WTC11 (cell line): ENCODE data around the gene TMEM120B.

Experiments used
- ATF1 ChIP-seq: sonication (generic); formaldehyde crosslinking; IDR thresholded peaks from 2 replicates; pipeline ENCODE4 v1.8.1; 2023; ENCODE audit warnings: mild to moderate bottlenecking, moderate library complexity, missing genetic modification reagents
- FOXP1 ChIP-seq: sonication (generic); formaldehyde crosslinking; IDR thresholded peaks from 2 replicates; pipeline ENCODE4 v1.8.0; 2022; ENCODE audit warnings: missing genetic modification reagents, mild to moderate bottlenecking, moderate library complexity, borderline replicate concordance
- GABPB1 ChIP-seq: sonication (generic); formaldehyde crosslinking; IDR thresholded peaks from 2 replicates; pipeline ENCODE4 v1.8.1; 2023; ENCODE audit warnings: mild to moderate bottlenecking, missing genetic modification reagents
- IRF1 ChIP-seq: sonication (generic); formaldehyde crosslinking; IDR thresholded peaks from 2 replicates; pipeline ENCODE4 v1.8.0; 2023; ENCODE audit warnings: missing genetic modification reagents
- MXD4 ChIP-seq: fragments of 250-450 bp; sonication (Bioruptor Pico); IDR thresholded peaks from 2 replicates; pipeline ENCODE4 v1.8.0; 2021; ENCODE audit warnings: mild to moderate bottlenecking, moderate library complexity, borderline replicate concordance
- NR1H2 ChIP-seq: sonication (generic); formaldehyde crosslinking; IDR thresholded peaks from 2 replicates; pipeline ENCODE4 v1.9.0; 2021; ENCODE audit warnings: mild to moderate bottlenecking, moderate library complexity, missing genetic modification reagents
- NR3C1 ChIP-seq: sonication (generic); formaldehyde crosslinking; conservative IDR thresholded peaks from 2 replicates; pipeline ENCODE4 v1.8.1; 2023; ENCODE audit warnings: low read depth, mild to moderate bottlenecking, missing genetic modification reagents
- SMAD3 ChIP-seq: sonication (generic); formaldehyde crosslinking; IDR thresholded peaks from 2 replicates; pipeline ENCODE4 v1.8.0; 2022; ENCODE audit warnings: missing genetic modification reagents, mild to moderate bottlenecking, borderline replicate concordance
- SP1 ChIP-seq: sonication (generic); formaldehyde crosslinking; conservative IDR thresholded peaks from 2 replicates; pipeline ENCODE4 v1.8.1; 2022; ENCODE audit warnings: missing genetic modification reagents
- USF2 ChIP-seq: sonication (generic); formaldehyde crosslinking; IDR thresholded peaks from 2 replicates; pipeline ENCODE4 v1.8.1; 2023; ENCODE audit warnings: mild to moderate bottlenecking, missing genetic modification reagents, moderate library complexity
- TF ChIP-seq, protein P1 (sequence below): sonication (generic); formaldehyde crosslinking; IDR thresholded peaks from 2 replicates; pipeline ENCODE4 v1.8.1; 2022; ENCODE audit warnings: low read depth, missing genetic modification reagents, borderline replicate concordance
- TF ChIP-seq, protein P2 (sequence below): fragments of 200-600 bp; IDR thresholded peaks from 2 replicates; pipeline ENCODE4 v1.8.0; 2022; ENCODE audit warnings: antibody characterized with exemption
- TF ChIP-seq, protein P3 (sequence below): sonication (generic); formaldehyde crosslinking; IDR thresholded peaks from 2 replicates; pipeline ENCODE4 v1.8.0; 2022; ENCODE audit warnings: mild to moderate bottlenecking, missing genetic modification reagents
- TF ChIP-seq, protein P4 (sequence below): sonication (generic); formaldehyde crosslinking; IDR thresholded peaks from 2 replicates; pipeline ENCODE4 v1.8.0; 2023; ENCODE audit warnings: mild to moderate bottlenecking, missing genetic modification reagents

DNA sequence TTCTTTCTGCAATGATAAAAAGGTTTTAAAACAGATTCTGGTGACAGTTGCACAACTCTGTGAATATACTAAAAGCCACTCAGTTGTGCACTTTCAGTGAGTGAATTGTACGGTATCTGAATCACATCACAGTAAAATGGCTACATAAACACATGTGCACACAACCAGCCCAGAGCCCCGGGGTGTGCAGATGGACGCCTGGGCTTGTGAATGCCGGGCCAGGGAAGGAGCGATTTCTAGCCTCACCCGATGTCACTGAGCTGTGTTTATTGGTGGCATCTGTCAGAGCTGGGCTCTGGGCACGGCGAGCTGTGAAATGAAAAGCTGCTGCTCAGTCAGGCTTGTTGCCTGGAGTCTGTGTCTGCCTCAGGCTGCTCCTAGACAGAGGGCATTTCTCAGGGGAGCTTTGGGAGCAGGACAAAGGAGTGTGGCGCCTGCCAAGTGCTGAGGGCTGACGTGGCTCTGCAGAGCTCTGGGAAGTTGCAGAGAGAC lies 55.0 kb downstream of the TMEM120B start:
- TF ChIP-seq, protein P1, sequence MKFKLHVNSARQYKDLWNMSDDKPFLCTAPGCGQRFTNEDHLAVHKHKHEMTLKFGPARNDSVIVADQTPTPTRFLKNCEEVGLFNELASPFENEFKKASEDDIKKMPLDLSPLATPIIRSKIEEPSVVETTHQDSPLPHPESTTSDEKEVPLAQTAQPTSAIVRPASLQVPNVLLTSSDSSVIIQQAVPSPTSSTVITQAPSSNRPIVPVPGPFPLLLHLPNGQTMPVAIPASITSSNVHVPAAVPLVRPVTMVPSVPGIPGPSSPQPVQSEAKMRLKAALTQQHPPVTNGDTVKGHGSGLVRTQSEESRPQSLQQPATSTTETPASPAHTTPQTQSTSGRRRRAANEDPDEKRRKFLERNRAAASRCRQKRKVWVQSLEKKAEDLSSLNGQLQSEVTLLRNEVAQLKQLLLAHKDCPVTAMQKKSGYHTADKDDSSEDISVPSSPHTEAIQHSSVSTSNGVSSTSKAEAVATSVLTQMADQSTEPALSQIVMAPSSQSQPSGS (CRISPR knock-in tag) = no peak
- TF ChIP-seq, protein P2, sequence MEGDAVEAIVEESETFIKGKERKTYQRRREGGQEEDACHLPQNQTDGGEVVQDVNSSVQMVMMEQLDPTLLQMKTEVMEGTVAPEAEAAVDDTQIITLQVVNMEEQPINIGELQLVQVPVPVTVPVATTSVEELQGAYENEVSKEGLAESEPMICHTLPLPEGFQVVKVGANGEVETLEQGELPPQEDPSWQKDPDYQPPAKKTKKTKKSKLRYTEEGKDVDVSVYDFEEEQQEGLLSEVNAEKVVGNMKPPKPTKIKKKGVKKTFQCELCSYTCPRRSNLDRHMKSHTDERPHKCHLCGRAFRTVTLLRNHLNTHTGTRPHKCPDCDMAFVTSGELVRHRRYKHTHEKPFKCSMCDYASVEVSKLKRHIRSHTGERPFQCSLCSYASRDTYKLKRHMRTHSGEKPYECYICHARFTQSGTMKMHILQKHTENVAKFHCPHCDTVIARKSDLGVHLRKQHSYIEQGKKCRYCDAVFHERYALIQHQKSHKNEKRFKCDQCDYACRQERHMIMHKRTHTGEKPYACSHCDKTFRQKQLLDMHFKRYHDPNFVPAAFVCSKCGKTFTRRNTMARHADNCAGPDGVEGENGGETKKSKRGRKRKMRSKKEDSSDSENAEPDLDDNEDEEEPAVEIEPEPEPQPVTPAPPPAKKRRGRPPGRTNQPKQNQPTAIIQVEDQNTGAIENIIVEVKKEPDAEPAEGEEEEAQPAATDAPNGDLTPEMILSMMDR = no peak
- TF ChIP-seq NR3C1 (CRISPR knock-in tag) (no peak), FOXP1 (CRISPR knock-in tag) (no peak), USF2 (CRISPR knock-in tag) (no peak), GABPB1 (CRISPR knock-in tag) (no peak), SP1 (CRISPR knock-in tag) (no peak), IRF1 (no peak), ATF1 (no peak), NR1H2 (CRISPR knock-in tag) (no peak), MXD4 (no peak), SMAD3 (CRISPR knock-in tag) (no peak)
- TF ChIP-seq, protein P3, sequence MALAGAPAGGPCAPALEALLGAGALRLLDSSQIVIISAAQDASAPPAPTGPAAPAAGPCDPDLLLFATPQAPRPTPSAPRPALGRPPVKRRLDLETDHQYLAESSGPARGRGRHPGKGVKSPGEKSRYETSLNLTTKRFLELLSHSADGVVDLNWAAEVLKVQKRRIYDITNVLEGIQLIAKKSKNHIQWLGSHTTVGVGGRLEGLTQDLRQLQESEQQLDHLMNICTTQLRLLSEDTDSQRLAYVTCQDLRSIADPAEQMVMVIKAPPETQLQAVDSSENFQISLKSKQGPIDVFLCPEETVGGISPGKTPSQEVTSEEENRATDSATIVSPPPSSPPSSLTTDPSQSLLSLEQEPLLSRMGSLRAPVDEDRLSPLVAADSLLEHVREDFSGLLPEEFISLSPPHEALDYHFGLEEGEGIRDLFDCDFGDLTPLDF (CRISPR knock-in tag) = no peak
- TF ChIP-seq, protein P4, sequence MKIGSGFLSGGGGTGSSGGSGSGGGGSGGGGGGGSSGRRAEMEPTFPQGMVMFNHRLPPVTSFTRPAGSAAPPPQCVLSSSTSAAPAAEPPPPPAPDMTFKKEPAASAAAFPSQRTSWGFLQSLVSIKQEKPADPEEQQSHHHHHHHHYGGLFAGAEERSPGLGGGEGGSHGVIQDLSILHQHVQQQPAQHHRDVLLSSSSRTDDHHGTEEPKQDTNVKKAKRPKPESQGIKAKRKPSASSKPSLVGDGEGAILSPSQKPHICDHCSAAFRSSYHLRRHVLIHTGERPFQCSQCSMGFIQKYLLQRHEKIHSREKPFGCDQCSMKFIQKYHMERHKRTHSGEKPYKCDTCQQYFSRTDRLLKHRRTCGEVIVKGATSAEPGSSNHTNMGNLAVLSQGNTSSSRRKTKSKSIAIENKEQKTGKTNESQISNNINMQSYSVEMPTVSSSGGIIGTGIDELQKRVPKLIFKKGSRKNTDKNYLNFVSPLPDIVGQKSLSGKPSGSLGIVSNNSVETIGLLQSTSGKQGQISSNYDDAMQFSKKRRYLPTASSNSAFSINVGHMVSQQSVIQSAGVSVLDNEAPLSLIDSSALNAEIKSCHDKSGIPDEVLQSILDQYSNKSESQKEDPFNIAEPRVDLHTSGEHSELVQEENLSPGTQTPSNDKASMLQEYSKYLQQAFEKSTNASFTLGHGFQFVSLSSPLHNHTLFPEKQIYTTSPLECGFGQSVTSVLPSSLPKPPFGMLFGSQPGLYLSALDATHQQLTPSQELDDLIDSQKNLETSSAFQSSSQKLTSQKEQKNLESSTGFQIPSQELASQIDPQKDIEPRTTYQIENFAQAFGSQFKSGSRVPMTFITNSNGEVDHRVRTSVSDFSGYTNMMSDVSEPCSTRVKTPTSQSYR (CRISPR knock-in tag) = no peak
